ENCODE measurements around the gene FSD1L.
"Not testable (repeated sequence)": the region's sequence is repeated elsewhere in the genome, so short reads cannot be mapped to it uniquely, and the experiment has no call there.

- not testable (repeated sequence) for TF ChIP-seq POLR2A (IDR thresholded peaks at IDR 0.05); CTCF (IDR thresholded peaks at IDR 0.05 in 4 of 5, conservative IDR thresholded peaks at IDR 0.05 in 1 of 5)
Observed at GRCh38 chr9:105522618-105523385, 75.0 kb downstream of the FSD1L start.
